ENCODE data around the gene ABCB9. TPM values are rescaled to one million over a fixed set of nuclear protein-coding genes. Genes with fewer than 3 reads are reported as not detected.
"Not testable (repeated sequence)": the region's sequence is repeated elsewhere in the genome, so short reads cannot be mapped to it uniquely, and the experiment has no call there.

The ABCB9 gene
- total RNA-seq, 1 experiment from 2014 or later = 1.7 TPM

- peak; percentile 8 for DNase-seq
Measured at GRCh38 chr12:122896662-122897061, 69.6 kb downstream of the ABCB9 start.

GRCh38 chr12:122895704-122896636 is 70.3 kb downstream of the ABCB9 start, which contains the start of gene VPS37B:
Gene VPS37B, minus strand, starts transcription at chr12:122896124. Its CDS starts 62 bp downstream, at chr12:122896062.
- no peaks in the 10 kb centered on the region for H3K36me3 ChIP-seq (replicated peaks; ENCODE audit: control insufficient read depth, insufficient read depth, low read length)
- H3K4me3 ChIP-seq (ENCODE audit: insufficient read depth, low read depth, low read length) = peak within 1 kb of the TSS; percentile 88
- peak; percentile 93 for DNase-seq
- H3K27me3 ChIP-seq (ENCODE audit: control insufficient read depth, insufficient read depth, low read length) = peaks cover 21% of the 10 kb centered on the region

More at GRCh38 chr12:122896662-122897061, 69.6 kb downstream of the ABCB9 start:
- Histone ChIP-seq H3K36me3 (replicated peaks; ENCODE audit: control insufficient read depth, insufficient read depth, low read length) (no peaks in the 10 kb centered on the region), H3K27me3 (ENCODE audit: control insufficient read depth, insufficient read depth, low read length) (peaks cover 21% of the 10 kb centered on the region), H3K4me3 (ENCODE audit: insufficient read depth, low read depth, low read length) (no peak overlapping the region)

- Histone ChIP-seq H3K27me3 (ENCODE audit: control insufficient read depth, insufficient read depth, low read length) (peaks cover 21% of the 10 kb centered on the region), H3K36me3 (replicated peaks; ENCODE audit: control insufficient read depth, insufficient read depth, low read length) (no peaks in the 10 kb centered on the region)
- no peak for DNase-seq
Measured at GRCh38 chr12:122895320-122895703, 71.0 kb downstream of the ABCB9 start.

DNA sequence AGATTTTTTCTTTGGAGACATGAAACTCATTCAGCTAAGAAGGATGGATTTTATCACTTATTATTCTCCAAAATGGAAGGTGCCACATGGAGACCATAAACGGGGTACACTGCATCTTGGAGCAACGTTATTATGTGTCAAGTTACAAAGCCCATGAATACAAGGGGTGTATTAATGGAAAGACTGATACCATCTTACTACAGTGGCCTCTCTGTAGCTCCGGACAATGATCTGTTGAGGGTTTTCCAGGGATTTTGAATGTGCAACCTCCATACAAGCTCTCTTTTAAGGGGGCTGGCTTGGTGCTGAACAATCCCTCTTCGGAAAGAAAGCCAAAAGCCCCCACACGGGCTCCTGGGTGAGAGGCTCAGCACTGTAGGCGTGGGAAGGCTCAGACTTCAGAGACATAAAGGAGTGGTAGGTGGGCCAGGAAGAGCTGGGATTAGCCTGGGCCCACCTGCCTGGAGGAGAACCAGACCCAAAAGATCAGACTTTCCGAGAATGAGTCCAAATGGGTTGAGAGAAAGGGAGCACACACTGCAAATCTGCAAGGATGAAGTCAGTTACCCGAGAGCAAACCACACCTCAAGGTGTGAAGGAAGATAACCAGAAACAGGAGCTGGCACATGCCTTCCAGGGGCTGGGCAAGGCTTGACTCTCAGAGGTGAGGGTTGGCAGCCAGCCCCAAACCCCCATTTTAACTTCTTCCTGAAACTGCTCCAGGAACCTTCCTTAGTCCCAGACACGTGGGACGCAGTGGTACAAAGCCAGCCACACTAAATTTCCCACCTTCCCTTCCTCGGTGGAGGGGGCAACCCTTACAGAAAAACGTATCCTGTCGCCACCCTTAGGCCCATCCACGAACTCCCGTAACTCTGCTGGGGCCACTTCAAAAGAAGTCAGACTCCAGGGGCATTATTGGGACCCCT is 71.8 kb downstream of the ABCB9 start:
- no peak for DNase-seq
- H3K27me3 ChIP-seq (ENCODE audit: control insufficient read depth, insufficient read depth, low read length) = peaks cover 21% of the 10 kb centered on the region
- H3K4me3 ChIP-seq (ENCODE audit: insufficient read depth, low read depth, low read length) = peak overlapping the region; percentile 88; the same call in 1 of the 2 replicates
- no peaks in the 10 kb centered on the region for H3K36me3 ChIP-seq (replicated peaks; ENCODE audit: control insufficient read depth, insufficient read depth, low read length)

More at GRCh38 chr12:122895320-122895703, 71.0 kb downstream of the ABCB9 start:
- H3K4me3 ChIP-seq (ENCODE audit: insufficient read depth, low read depth, low read length) = peak overlapping the region; percentile 88

- Histone ChIP-seq H3K27me3 (ENCODE audit: control insufficient read depth, insufficient read depth, low read length) (peaks cover 21% of the 10 kb centered on the region), H3K36me3 (replicated peaks; ENCODE audit: control insufficient read depth, insufficient read depth, low read length) (no peaks in the 10 kb centered on the region), H3K4me3 (ENCODE audit: insufficient read depth, low read depth, low read length) (no peak overlapping the region)
- DNase-seq = no peak
Measured at GRCh38 chr12:122893208-122894153, 72.8 kb downstream of the ABCB9 start.

GRCh38 chr12:122892724-122893123 is 73.5 kb downstream of the ABCB9 start:
- peaks cover 21% of the 10 kb centered on the region for H3K27me3 ChIP-seq (ENCODE audit: control insufficient read depth, insufficient read depth, low read length)
- not testable (repeated sequence) for H3K36me3 ChIP-seq (replicated peaks; ENCODE audit: control insufficient read depth, insufficient read depth, low read length); H3K4me3 ChIP-seq (ENCODE audit: insufficient read depth, low read depth, low read length); DNase-seq

GRCh38 chr12:122891661-122892525 is 74.4 kb downstream of the ABCB9 start:
- Histone ChIP-seq H3K4me3 (ENCODE audit: insufficient read depth, low read depth, low read length) (no peak overlapping the region), H3K36me3 (replicated peaks; ENCODE audit: control insufficient read depth, insufficient read depth, low read length) (no peaks in the 10 kb centered on the region), H3K27me3 (ENCODE audit: control insufficient read depth, insufficient read depth, low read length) (peaks cover 21% of the 10 kb centered on the region)
- DNase-seq = peak; percentile 77

GRCh38 chr12:122889761-122890520 is 76.3 kb downstream of the ABCB9 start:
- DNase-seq = peak; percentile 18
- no peak overlapping the region for H3K4me3 ChIP-seq (ENCODE audit: insufficient read depth, low read depth, low read length)
- H3K36me3 ChIP-seq (replicated peaks; ENCODE audit: control insufficient read depth, insufficient read depth, low read length) = no peaks in the 10 kb centered on the region
- H3K27me3 ChIP-seq (ENCODE audit: control insufficient read depth, insufficient read depth, low read length) = peaks cover 7% of the 10 kb centered on the region; the same call in 1 of the 2 replicates

DNA sequence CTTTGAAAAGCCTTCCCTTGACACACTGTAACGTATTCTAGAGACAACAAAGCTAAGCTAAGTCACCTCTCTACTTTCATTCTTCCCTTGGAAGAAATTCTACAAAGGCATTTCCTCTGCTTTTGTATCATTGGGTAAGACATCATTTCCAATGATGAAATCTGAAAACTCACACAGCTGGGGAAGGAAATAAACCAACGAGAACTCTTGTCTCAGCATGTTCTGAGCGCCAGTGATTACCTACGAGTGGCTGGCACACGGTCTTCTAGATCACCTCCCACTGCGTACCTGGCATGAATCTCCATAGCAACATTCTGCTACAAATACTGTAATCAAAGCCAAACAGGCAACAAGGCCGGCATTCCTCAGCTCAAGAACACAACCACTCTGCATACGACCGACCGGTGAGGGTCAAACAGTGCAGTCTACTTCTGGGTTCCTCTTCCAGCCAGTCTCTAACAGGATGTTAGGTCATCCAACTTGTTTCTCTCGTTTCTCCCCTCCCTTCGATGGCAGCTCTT is 78.0 kb downstream of the ABCB9 start:
- peak; percentile 63 for DNase-seq
- no peak overlapping the region for H3K4me3 ChIP-seq (ENCODE audit: insufficient read depth, low read depth, low read length)
- no peaks in the 10 kb centered on the region for H3K36me3 ChIP-seq (replicated peaks; ENCODE audit: control insufficient read depth, insufficient read depth, low read length)
- no peaks in the 10 kb centered on the region; the same call in 1 of the 2 replicates for H3K27me3 ChIP-seq (ENCODE audit: control insufficient read depth, insufficient read depth, low read length)

DNA sequence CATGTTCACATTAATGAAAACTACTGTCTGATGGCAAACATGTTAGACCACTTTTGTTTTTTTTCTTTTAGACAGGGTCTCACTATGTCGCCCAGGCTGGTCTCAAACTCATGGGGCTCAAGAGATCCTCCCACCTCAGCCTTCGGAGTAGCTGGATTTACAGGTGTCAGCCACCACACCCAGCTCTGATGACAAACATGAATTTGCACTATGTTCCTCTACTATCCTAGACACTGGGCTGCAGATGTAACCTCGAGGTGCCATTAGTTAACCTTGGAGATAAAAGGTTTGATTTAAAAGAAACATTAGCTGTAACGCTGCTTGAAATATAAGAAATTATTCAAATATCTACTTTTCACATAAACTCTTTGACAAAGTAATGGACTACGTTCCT is 78.4 kb downstream of the ABCB9 start:
- H3K4me3 ChIP-seq (ENCODE audit: insufficient read depth, low read depth, low read length) = no peak overlapping the region
- no peaks in the 10 kb centered on the region for H3K36me3 ChIP-seq (replicated peaks; ENCODE audit: control insufficient read depth, insufficient read depth, low read length)
- no peak for DNase-seq
- no peaks in the 10 kb centered on the region; the same call in 1 of the 2 replicates for H3K27me3 ChIP-seq (ENCODE audit: control insufficient read depth, insufficient read depth, low read length)

- H3K27me3 ChIP-seq (ENCODE audit: control insufficient read depth, insufficient read depth, low read length) = no peaks in the 10 kb centered on the region; the same call in 1 of the 2 replicates
- no peaks in the 10 kb centered on the region for H3K36me3 ChIP-seq (replicated peaks; ENCODE audit: control insufficient read depth, insufficient read depth, low read length)
- no peak overlapping the region for H3K4me3 ChIP-seq (ENCODE audit: insufficient read depth, low read depth, low read length)
- DNase-seq = no peak
Measured at GRCh38 chr12:122886851-122887818, 79.1 kb downstream of the ABCB9 start.

Measured in H7 (cell line).